ENCODE measurements around the gene OPA3. TPM values are rescaled to one million over a fixed set of nuclear protein-coding genes. Genes with fewer than 3 reads are reported as not detected.

Gene OPA3
- total RNA-seq, 4 donors from 2014 or later = 5.4 to 30.8 (median 17.0) TPM

DNA sequence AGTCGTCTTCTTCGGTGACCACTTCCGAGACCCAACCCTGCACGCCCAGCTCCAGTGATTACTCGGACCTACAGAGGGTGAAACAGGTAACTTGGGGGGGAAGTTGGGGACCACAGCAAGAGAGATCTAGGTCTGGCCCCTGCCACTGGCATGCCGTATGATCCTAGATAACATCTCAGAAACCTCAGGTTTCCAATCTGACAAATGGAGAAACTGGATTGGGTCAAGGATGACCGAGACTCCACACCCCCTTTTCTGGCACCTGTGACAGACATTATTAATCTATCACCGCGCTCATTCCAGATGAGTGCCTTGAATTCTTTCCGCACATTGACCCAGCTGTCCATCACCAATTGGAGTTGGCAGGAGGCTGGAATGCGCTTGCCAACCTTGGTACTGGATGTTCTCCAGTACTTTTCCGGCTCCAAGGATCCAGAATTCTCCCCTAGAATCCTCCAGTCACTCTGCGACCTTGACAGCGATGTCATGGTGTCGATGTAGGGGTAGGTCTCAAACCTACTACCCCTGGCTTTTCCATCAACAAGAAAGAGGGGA lies 60.0 kb downstream of the OPA3 start:
- no peaks in the 10 kb centered on the region for H3K9me3 ChIP-seq
- intact Hi-C loops (cut with DNase I) = loop anchor here (5.0 to 10.0 kb wide), 3 partner anchors 33 to 160 kb away; no protein-coding TSS in a partner anchor

DNA sequence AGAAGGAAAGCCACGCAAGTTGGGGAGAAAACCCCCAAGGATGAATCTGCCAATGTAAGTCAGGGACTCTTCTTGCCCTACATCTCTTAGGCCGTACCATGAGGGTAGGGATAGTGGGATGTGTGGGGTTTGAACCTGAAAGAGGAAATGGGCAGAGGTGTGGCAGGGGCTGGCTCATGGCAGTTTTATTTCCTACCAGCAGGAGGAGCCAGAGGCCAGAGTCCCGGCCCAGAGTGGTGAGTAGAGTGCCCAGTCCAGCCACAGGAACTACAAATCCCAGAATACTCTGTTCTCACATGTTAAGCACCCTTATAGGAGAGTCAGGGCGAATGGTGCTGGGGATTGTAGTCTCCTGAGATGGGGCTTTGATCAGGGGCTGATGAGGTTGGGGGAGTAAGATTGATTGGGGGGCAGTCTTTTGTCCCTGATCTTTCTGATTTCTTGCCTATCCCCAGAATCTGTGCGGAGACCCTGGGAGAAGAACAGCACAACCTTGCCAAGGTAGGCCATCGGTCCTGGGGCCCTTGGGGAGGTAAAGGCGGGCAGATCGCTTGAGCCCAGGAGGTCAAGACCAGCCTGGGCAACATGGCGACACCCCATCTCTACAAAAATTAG lies 60.9 kb downstream of the OPA3 start:
- Histone ChIP-seq H3K27ac (no peak overlapping the region), H3K36me3 (peaks cover 6 to 34% of the 10 kb centered on the region in 2 donors), H3K9me3 (no peaks in the 10 kb centered on the region), H3K4me1 (peaks cover 3 to 8% of the 10 kb centered on the region in 2 donors), H3K4me3 (replicated peaks in 1 of 3) (no peak overlapping the region), H3K27me3 (no peaks in the 10 kb centered on the region)
- peak; percentile 75 to 76 for DNase-seq
- intact Hi-C loops (cut with DNase I) = loop anchor here (5.0 to 10.0 kb wide), 3 partner anchors 34 to 161 kb away; no protein-coding TSS in a partner anchor
- TF ChIP-seq, protein P1, sequence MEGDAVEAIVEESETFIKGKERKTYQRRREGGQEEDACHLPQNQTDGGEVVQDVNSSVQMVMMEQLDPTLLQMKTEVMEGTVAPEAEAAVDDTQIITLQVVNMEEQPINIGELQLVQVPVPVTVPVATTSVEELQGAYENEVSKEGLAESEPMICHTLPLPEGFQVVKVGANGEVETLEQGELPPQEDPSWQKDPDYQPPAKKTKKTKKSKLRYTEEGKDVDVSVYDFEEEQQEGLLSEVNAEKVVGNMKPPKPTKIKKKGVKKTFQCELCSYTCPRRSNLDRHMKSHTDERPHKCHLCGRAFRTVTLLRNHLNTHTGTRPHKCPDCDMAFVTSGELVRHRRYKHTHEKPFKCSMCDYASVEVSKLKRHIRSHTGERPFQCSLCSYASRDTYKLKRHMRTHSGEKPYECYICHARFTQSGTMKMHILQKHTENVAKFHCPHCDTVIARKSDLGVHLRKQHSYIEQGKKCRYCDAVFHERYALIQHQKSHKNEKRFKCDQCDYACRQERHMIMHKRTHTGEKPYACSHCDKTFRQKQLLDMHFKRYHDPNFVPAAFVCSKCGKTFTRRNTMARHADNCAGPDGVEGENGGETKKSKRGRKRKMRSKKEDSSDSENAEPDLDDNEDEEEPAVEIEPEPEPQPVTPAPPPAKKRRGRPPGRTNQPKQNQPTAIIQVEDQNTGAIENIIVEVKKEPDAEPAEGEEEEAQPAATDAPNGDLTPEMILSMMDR (IDR thresholded peaks at IDR 0.05) = peak; percentile 73 to 95 (median 93)
- TF ChIP-seq POLR2A (IDR thresholded peaks at IDR 0.05) = no peak
- 66 to 70% methylated on average over 5 to 8 of the region's 9 CpGs for WGBS, 2 donors

More for the DNA sequence above, 60.0 kb downstream of the OPA3 start:
- H3K4me1 ChIP-seq = peaks cover 10 to 15% of the 10 kb centered on the region in 2 donors
- 94% methylated on average over 15 of the region's 15 CpGs for WGBS, 2 donors
- TF ChIP-seq, protein P1 (IDR thresholded peaks at IDR 0.05) = no peak
- TF ChIP-seq POLR2A (IDR thresholded peaks at IDR 0.05) = no peak
- DNase-seq = no peak
- no peak overlapping the region for H3K27ac ChIP-seq
- H3K27me3 ChIP-seq = no peaks in the 10 kb centered on the region
- H3K36me3 ChIP-seq = peaks cover 6 to 29% of the 10 kb centered on the region in 2 donors
- no peak overlapping the region for H3K4me3 ChIP-seq (replicated peaks in 1 of 3)

DNA sequence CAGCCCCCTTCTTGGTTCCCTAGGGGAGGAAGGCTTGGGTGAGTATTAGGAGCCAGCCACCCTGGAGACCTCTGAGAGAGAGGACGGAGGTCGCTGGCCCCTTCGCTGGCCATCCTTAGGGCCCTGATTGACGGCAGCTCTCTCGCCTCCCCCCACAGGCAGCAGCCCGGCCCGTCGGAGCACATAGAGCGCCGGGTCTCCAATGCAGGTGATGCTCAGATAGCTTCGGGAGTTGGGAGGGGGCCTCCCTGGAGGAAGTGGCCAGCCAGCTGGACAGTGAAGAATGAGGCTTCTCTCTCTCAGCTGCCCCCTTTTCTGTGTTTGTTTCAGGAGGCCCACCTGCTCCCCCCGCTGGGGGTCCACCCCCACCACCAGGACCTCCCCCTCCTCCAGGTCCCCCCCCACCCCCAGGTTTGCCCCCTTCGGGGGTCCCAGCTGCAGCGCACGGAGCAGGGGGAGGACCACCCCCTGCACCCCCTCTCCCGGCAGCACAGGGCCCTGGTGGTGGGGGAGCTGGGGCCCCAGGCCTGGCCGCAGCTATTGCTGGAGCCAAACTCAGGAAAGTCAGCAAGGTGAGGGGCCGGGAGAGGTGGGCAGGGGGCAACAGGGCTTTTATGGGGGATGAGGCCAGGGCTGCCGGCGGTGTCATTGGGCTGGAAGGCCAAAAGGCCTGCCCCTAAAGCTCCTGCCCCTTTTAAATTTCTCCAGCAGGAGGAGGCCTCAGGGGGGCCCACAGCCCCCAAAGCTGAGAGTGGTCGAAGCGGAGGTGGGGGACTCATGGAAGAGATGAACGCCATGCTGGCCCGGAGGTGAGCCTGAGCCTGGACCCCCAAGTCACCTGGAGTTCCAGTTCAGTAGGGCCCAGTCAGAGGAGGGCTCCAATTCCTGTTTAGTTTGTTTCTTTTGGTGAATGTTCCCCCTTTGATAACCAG lies 62.3 kb downstream of the OPA3 start:
- TF ChIP-seq POLR2A (IDR thresholded peaks at IDR 0.05) = no peak
- TF ChIP-seq, protein P1 (IDR thresholded peaks at IDR 0.05) = no peak
- 88 to 92% methylated on average over 17 to 19 of the region's 24 CpGs for WGBS, 2 donors
- peaks cover 15 to 41% of the 10 kb centered on the region in 2 donors for H3K36me3 ChIP-seq

DNA sequence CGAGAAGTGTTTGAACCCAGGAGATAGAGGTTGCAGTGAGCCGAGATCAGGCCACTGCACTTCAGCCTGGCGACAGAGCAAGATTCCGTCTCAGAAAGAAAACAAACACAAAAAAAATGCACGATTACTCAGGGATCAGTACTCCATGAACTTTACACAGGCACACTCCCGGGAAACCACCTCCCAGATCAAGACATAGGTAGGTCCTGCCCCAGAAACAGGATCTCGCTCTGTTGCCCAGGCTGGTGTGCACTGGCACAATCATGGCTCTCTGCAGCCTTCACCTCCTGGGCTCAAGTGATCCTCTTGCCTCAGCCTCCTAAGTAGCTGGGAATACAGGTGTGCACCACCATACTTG lies 66.2 kb downstream of the OPA3 start:
- peaks cover 11 to 17% of the 10 kb centered on the region in 2 donors for H3K4me1 ChIP-seq
- no peak overlapping the region for H3K27ac ChIP-seq
- TF ChIP-seq POLR2A (IDR thresholded peaks at IDR 0.05) = no peak
- TF ChIP-seq, protein P1 (IDR thresholded peaks at IDR 0.05) = no peak
- 88 to 94% methylated on average over 7 of the region's 7 CpGs for WGBS, 2 donors
- H3K27me3 ChIP-seq = no peaks in the 10 kb centered on the region
- H3K36me3 ChIP-seq = peaks cover 15 to 28% of the 10 kb centered on the region in 2 donors
- no peak for DNase-seq
- intact Hi-C loops (cut with DNase I) = no loop called here
- no peak overlapping the region for H3K4me3 ChIP-seq (replicated peaks in 1 of 3)
- no peaks in the 10 kb centered on the region for H3K9me3 ChIP-seq

More for the DNA sequence above, 62.3 kb downstream of the OPA3 start:
- intact Hi-C loops (cut with DNase I) = loop anchor here (5.0 to 10.0 kb wide), 3 partner anchors 35 to 163 kb away; no protein-coding TSS in a partner anchor
- Histone ChIP-seq H3K4me3 (replicated peaks in 1 of 3) (no peak overlapping the region), H3K4me1 (no peaks in the 10 kb centered on the region), H3K9me3 (no peaks in the 10 kb centered on the region), H3K27me3 (no peaks in the 10 kb centered on the region), H3K27ac (no peak overlapping the region)
- DNase-seq = no peak
